Activated CD4-positive, alpha-beta T cell treated with anti-CD3 and anti-CD28 coated beads for 4 hours (primary cell): ENCODE measurements around the gene PAK5.

ENCODE experiments used
- DNase-seq, 2 donors: peaks; one replicate each; pipeline ENCODE4 v3.0.0-alpha.2; 2020

PAK5 gene

GRCh38 chr20:9515741-9516233 lies 323.1 kb downstream of the PAK5 start:
- DNase-seq = no peak

- no peak for DNase-seq
Measured at GRCh38 chr20:9515214-9515585, 323.7 kb downstream of the PAK5 start.

- no peak for DNase-seq
Measured at GRCh38 chr20:9514461-9515213, 324.2 kb downstream of the PAK5 start, which contains the start of gene LAMP5. TSS of gene LAMP5 (plus strand) at chr20:9514590. CDS start at chr20:9514853, 263 bp downstream.

GRCh38 chr20:9514072-9514460 lies 324.8 kb downstream of the PAK5 start:
- DNase-seq = no peak

- DNase-seq = no peak
Measured at GRCh38 chr20:9510911-9511310, 328.0 kb downstream of the PAK5 start.

GRCh38 chr20:9509246-9509645 lies 329.6 kb downstream of the PAK5 start:
- no peak for DNase-seq

GRCh38 chr20:9508696-9509178 lies 330.1 kb downstream of the PAK5 start:
- DNase-seq = no peak

GRCh38 chr20:9508240-9508661 lies 330.6 kb downstream of the PAK5 start:
- DNase-seq = no peak

GRCh38 chr20:9507544-9508239 lies 331.2 kb downstream of the PAK5 start:
- DNase-seq = no peak

GRCh38 chr20:9506964-9507369 lies 331.9 kb downstream of the PAK5 start:
- no peak for DNase-seq

GRCh38 chr20:9506280-9506821 lies 332.5 kb downstream of the PAK5 start:
- no peak for DNase-seq

GRCh38 chr20:9503526-9504245 lies 335.2 kb downstream of the PAK5 start:
- no peak for DNase-seq

GRCh38 chr20:9501473-9501872 lies 337.4 kb downstream of the PAK5 start:
- no peak for DNase-seq

GRCh38 chr20:9500121-9500520 lies 338.8 kb downstream of the PAK5 start:
- DNase-seq = no peak

GRCh38 chr20:9499126-9499899 lies 339.6 kb downstream of the PAK5 start:
- DNase-seq = no peak

GRCh38 chr20:9498322-9498721 lies 340.6 kb downstream of the PAK5 start:
- no peak for DNase-seq

- DNase-seq = no peak
Measured at GRCh38 chr20:9496155-9496554, 342.7 kb downstream of the PAK5 start.

- no peak for DNase-seq
Measured at GRCh38 chr20:9495701-9496100, 343.2 kb downstream of the PAK5 start.

- DNase-seq = no peak
Measured at GRCh38 chr20:9493803-9494202, 345.1 kb downstream of the PAK5 start.

- DNase-seq = no peak
Measured at GRCh38 chr20:9492067-9492466, 346.8 kb downstream of the PAK5 start.

- no peak for DNase-seq
Measured at GRCh38 chr20:9491324-9491723, 347.6 kb downstream of the PAK5 start.

- no peak for DNase-seq
Measured at GRCh38 chr20:9490631-9491030, 348.2 kb downstream of the PAK5 start.
